HG02970 (cell line): ENCODE results near the gene ASCL1.

Experiments
- ATAC-seq: cut with Tn5 transposase; IDR thresholded peaks from one replicate; pipeline ENCODE4 v1.9.1; 2021; ENCODE audit warnings: mild to moderate bottlenecking, moderate library complexity, moderate number of reproducible peaks; ENCODE audit not compliant: unreplicated experiment, low FRiP score

The ASCL1 gene

GRCh38 chr12:102973583-102973982 is 16.1 kb downstream of the ASCL1 start:
- ATAC-seq: no peak

- ATAC-seq: no peak
Observed at GRCh38 chr12:102976609-102977280, 19.3 kb downstream of the ASCL1 start.

- ATAC-seq: no peak
Observed at GRCh38 chr12:102977945-102978706, 20.7 kb downstream of the ASCL1 start.

GRCh38 chr12:102980350-102980749 is 22.9 kb downstream of the ASCL1 start:
- ATAC-seq: no peak

- no peak for ATAC-seq
Observed at GRCh38 chr12:102990419-102990818, 32.9 kb downstream of the ASCL1 start.

GRCh38 chr12:102992297-102992696 is 34.8 kb downstream of the ASCL1 start:
- no peak for ATAC-seq

GRCh38 chr12:102992720-102993119 is 35.2 kb downstream of the ASCL1 start:
- no peak for ATAC-seq

- no peak for ATAC-seq
Observed at GRCh38 chr12:102993537-102993936, 36.1 kb downstream of the ASCL1 start.

GRCh38 chr12:102995372-102995771 is 37.9 kb downstream of the ASCL1 start:
- no peak for ATAC-seq
